ENCODE results near the gene SLC26A1.
"Not testable (repeated sequence)": the region's sequence is repeated elsewhere in the genome, so short reads cannot be mapped to it uniquely, and the experiment has no call there.

DNA sequence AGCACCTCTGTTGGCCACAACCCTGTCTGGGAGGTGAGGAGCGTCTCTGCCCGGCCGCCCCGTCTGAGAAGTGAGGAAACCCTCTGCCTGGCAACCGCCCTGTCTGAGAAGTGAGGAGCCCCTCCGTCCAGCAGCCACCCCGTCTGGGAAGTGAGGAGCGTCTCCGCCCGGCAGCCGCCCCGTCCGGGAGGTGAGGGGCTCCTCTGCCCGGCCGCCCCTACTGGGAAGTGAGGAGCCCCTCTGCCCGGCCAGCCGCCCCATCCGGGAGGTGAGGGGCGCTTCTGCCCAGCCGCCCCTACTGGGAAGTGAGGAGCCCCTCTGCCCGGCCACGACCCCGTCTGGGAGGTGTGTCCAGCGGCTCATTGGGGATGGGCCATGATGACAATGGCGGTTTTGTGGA, 17.2 kb downstream of the SLC26A1 start:
- not testable (repeated sequence) for TF ChIP-seq POLR2A, POLR2AphosphoS5 (IDR thresholded peaks at IDR 0.05)
- TF ChIP-seq, protein P1, sequence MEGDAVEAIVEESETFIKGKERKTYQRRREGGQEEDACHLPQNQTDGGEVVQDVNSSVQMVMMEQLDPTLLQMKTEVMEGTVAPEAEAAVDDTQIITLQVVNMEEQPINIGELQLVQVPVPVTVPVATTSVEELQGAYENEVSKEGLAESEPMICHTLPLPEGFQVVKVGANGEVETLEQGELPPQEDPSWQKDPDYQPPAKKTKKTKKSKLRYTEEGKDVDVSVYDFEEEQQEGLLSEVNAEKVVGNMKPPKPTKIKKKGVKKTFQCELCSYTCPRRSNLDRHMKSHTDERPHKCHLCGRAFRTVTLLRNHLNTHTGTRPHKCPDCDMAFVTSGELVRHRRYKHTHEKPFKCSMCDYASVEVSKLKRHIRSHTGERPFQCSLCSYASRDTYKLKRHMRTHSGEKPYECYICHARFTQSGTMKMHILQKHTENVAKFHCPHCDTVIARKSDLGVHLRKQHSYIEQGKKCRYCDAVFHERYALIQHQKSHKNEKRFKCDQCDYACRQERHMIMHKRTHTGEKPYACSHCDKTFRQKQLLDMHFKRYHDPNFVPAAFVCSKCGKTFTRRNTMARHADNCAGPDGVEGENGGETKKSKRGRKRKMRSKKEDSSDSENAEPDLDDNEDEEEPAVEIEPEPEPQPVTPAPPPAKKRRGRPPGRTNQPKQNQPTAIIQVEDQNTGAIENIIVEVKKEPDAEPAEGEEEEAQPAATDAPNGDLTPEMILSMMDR (IDR thresholded peaks at IDR 0.05), result not testable (repeated sequence)

All from gastroesophageal sphincter (tissue), 3 donors.